ENCODE data around the gene DNAJC12.

DNAJC12 gene

DNA sequence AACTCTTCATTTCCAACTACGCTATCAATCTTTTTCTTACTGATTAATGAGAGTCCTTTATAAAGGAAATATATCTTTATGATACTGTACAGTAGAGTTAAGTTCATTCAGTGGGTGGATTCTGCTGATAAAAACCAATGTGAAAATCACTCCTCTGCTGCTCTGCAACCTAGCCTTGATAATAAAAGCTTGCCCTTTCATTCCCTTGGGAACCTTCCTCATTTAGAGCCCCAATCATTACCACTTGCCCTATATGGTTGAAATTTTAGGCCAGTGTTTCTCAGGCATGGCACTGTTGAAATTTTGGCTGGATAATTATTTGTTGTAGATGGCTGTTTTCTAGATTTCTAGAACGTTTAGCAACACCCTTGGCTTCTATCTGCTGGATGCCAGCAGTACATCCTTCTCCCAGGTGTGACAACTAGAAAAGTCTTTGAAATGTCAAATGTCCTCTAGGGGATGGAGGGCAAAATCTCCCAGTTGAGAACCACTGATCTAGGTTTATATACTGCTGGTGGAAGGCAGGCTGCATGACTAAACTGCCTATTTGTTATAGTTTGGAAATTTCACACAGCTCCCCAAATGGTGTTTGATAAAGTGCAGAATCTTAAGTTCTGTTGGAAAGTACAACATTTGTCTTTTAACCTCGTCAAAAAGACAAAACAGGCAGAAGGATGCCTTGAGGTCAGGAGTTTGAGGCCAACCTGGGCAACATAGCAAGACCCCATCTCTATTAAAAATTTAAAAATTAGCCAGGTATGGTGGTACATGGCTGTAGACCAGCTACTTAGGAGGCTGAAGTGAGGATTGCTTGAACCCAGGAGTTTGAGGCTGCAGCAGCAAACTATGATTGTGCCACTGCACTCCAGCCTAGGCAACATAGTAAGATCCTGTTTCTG is 37.6 kb upstream of the DNAJC12 start:
- ChIA-PET CTCF (no interaction called here), POLR2A (no interaction called here)
- TF ChIP-seq, protein P1, sequence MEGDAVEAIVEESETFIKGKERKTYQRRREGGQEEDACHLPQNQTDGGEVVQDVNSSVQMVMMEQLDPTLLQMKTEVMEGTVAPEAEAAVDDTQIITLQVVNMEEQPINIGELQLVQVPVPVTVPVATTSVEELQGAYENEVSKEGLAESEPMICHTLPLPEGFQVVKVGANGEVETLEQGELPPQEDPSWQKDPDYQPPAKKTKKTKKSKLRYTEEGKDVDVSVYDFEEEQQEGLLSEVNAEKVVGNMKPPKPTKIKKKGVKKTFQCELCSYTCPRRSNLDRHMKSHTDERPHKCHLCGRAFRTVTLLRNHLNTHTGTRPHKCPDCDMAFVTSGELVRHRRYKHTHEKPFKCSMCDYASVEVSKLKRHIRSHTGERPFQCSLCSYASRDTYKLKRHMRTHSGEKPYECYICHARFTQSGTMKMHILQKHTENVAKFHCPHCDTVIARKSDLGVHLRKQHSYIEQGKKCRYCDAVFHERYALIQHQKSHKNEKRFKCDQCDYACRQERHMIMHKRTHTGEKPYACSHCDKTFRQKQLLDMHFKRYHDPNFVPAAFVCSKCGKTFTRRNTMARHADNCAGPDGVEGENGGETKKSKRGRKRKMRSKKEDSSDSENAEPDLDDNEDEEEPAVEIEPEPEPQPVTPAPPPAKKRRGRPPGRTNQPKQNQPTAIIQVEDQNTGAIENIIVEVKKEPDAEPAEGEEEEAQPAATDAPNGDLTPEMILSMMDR (IDR thresholded peaks at IDR 0.05; ENCODE audit: control extremely low read depth, extremely low read depth, low read depth, missing control alignments), result no peak
- no peak for DNase-seq (ENCODE audit: extremely low spot score)

DNA sequence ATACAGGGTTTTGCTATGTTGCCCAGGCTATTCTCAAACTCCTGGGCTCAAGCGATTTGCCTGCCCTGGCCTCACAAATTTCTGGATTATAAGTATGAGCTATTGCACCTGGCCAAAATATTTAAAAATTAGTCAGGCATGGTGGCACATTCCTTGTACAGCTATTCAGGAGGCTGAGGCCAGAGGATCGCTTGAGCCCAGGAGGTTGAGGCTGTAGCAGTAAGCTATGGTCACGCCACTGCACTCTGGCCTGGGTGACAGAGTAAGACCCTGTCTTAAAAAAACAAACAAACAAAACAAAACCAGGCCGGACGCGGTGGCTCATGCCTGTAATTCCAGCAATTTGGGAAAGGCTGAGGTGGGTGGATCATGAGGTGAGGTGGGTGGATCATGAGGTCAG is 32.0 kb upstream of the DNAJC12 start:
- TF ChIP-seq, protein P1 (IDR thresholded peaks at IDR 0.05; ENCODE audit: control extremely low read depth, extremely low read depth, low read depth, missing control alignments), result no peak
- no peak for DNase-seq (ENCODE audit: extremely low spot score)
- ChIA-PET POLR2A (no interaction called here), CTCF (interaction anchor here (2.0 kb wide), 1 partner anchor 81 kb away, joined by 7 read pairs; no protein-coding TSS in a partner anchor)

DNA sequence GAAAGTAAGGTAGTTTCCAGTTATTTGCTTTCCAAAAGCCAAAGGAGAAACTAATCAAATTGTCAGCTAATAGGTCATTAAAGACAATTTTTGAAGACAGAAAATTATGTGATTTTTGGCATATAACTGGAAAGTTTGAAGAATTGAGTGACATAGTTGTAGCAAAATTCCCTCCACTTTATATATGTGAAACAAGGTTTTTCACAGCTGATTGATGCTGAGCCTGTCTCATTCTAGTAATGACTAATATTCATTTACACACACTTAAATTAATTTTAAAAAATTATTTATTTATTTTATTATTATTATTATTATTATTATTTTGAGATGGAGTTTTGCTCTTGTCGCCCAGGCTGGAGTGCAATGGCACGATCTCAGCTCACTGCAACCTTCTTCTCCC is 30.1 kb upstream of the DNAJC12 start:
- DNase-seq (ENCODE audit: extremely low spot score), result no peak
- CTCF ChIA-PET, result interaction anchor here (1.0 to 2.3 kb wide), 3 partner anchors 12 to 348 kb away, joined by 3 to 20 read pairs (median 7); no protein-coding TSS in a partner anchor
- POLR2A ChIA-PET, result no interaction called here
- TF ChIP-seq, protein P1 (IDR thresholded peaks at IDR 0.05; ENCODE audit: control extremely low read depth, extremely low read depth, low read depth, missing control alignments), result no peak

DNA sequence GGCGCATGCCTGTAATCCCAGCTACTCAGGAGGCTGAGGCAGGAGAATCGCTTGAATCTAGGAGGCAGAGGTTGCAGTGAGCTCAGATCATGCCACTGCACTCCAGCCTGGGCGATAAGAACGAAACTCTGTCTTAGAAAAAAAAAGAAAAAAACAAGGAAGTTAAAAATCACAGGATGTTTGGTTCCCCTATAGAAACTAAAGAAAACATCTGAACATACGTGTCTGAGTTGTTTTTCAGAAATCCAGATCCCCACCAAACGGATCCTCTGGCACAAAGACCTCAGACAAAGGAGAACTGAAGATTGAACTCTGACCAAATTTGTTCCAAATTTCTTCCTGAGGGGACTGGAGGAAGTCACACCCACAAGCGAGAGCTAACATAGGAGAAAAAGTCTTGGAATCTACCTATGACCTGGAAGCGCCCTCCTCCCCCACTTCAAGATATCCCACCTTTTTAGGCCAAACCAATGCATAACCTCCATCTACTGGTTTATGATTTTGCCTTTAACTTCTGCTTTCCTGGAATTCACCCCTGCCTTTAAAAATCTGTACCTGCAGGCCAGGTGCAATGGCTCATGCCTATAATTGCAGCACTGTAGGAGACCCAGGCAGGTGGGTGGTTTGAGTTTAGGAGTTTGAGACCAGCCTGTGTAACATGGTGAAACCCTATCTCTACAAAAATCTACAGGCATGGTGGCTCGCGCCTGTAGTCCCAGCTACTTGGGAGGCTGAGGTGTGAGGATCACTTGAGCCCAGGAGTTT is 26.8 kb upstream of the DNAJC12 start:
- DNase-seq (ENCODE audit: extremely low spot score), result no peak
- TF ChIP-seq, protein P1 (IDR thresholded peaks at IDR 0.05; ENCODE audit: control extremely low read depth, extremely low read depth, low read depth, missing control alignments), result no peak
- CTCF ChIA-PET, result interaction anchor here (0.9 to 2.0 kb wide), 6 partner anchors 9 to 291 kb away, joined by 3 to 14 read pairs (median 3); no protein-coding TSS in a partner anchor
- POLR2A ChIA-PET, result no interaction called here

DNA sequence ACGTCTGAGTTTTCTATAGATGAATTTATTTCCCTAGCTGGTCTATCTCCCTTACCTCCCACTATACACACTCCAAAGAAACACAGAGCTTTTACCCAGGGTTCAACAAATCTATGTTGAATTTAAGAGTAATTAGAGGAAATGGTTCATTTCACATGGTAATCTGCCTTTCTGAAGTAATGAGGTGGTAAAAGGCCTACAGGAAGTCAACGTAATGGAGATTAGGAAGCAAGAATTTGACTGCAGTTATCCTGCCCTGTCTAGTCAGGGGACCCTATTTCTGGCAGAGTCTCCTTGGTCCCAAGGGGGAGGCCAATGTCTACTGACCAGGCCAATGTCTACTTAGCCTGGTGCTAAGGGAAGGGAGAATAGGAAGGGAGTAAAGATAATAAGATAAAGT is 25.1 kb upstream of the DNAJC12 start:
- no peak for DNase-seq (ENCODE audit: extremely low spot score)
- CTCF ChIA-PET, result interaction anchor here (1.2 to 10.3 kb wide), 3 partner anchors 14 to 349 kb away, joined by 3 to 202 read pairs (median 3); no protein-coding TSS in a partner anchor
- POLR2A ChIA-PET, result no interaction called here
- TF ChIP-seq, protein P1 (IDR thresholded peaks at IDR 0.05; ENCODE audit: control extremely low read depth, extremely low read depth, low read depth, missing control alignments), result no peak

DNA sequence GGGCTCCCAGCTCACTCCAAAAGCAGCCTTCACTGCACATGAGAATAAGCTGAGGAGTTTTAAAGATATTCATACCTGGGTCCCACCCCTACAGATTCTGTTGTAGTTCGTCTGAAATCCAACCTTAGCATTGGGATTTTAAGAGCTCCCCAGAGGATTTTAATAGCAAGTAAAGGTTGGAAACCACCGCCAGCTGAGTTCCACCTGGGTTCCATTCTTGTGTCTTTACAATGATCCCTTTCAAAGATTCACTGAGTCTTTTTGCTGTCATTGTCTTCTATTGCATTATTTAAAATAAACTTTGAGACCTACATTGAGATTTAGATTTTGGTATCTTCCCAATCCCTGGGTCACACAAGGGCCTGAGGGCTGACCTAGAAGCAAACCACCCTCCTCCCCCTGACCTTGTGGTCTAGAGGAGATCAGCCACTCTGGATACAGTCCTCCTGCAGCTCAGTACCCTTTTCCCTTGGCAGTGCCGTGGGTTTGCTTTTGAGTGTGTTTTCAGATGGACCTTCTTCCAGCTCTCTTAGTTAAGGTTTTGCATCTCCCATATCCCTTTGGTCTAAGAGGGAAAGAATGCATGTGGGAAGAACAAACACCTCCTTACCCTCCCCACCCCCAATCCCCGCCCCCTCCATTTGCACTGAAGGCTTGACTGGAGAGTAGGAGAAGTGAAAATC is 23.9 kb upstream of the DNAJC12 start:
- TF ChIP-seq, protein P1 (IDR thresholded peaks at IDR 0.05; ENCODE audit: control extremely low read depth, extremely low read depth, low read depth, missing control alignments), result no peak
- ChIA-PET POLR2A (interaction anchor here (0.6 kb wide), 2 partner anchors 12 to 34 kb away, joined by 3 to 9 read pairs; no protein-coding TSS in a partner anchor), CTCF (interaction anchor here (1.1 to 10.3 kb wide), 3 partner anchors 12 to 292 kb away, joined by 3 to 202 read pairs (median 4); no protein-coding TSS in a partner anchor)
- no peak for DNase-seq (ENCODE audit: extremely low spot score)
